Chondrocyte (in vitro differentiated cells): ENCODE data around the gene MMRN2. TPM values are rescaled to one million over a fixed set of nuclear protein-coding genes. Genes with fewer than 3 reads are reported as not detected.
A peak's percentile ranks its signal among the peaks of the same experiment; 100 is the strongest.

Experiments used
- DNase-seq: peaks from one replicate; pipeline ENCODE4 v3.0.0; 2021; ENCODE audit warnings: mixed read lengths, low spot score
- H3K27ac Mint-ChIP-seq: one replicate; pipeline ENCODE4 v1.8.0; 2021; ENCODE audit warnings: mild to moderate bottlenecking, moderate library complexity, mixed read lengths; ENCODE audit not compliant: unreplicated experiment
- H3K27me3 Mint-ChIP-seq: 2 replicates; pipeline ENCODE4 v1.8.0; 2021; ENCODE audit warnings: low read depth, mixed read lengths
- H3K36me3 Mint-ChIP-seq: 2 replicates; pipeline ENCODE4 v1.8.0; 2021; ENCODE audit warnings: low read depth, mixed read lengths
- H3K4me1 Mint-ChIP-seq: 2 replicates; pipeline ENCODE4 v1.8.0; 2021; ENCODE audit warnings: low read depth, mild to moderate bottlenecking, mixed read lengths
- H3K4me3 Mint-ChIP-seq: one replicate; pipeline ENCODE4 v1.8.0; 2021; ENCODE audit warnings: mild to moderate bottlenecking, moderate library complexity, mixed read lengths; ENCODE audit not compliant: unreplicated experiment
- H3K9me3 Mint-ChIP-seq: 2 replicates; pipeline ENCODE4 v1.8.0; 2021; ENCODE audit warnings: low read depth, mixed read lengths
- CTCF ChIP-seq: fragments of 200-600 bp; sonication (generic); IDR thresholded peaks from 2 replicates; pipeline ENCODE4 v1.5.0; 2021; ENCODE audit warnings: antibody characterized with exemption, mild to moderate bottlenecking, moderate library complexity
- total RNA-seq: library from RNA; stranded (reverse); gene quantifications from 3 replicates; pipeline ENCODE4 v1.2.1, GENCODE V29; 2021

The MMRN2 gene
- total RNA-seq, 1 donor from 2014 or later: 0.40 TPM

- no peaks in the 10 kb centered on the region for H3K27me3 Mint-ChIP-seq
- TF ChIP-seq CTCF: no peak
- no peaks in the 10 kb centered on the region for H3K36me3 Mint-ChIP-seq
- peak overlapping the region; percentile 63 for H3K27ac Mint-ChIP-seq
- H3K9me3 Mint-ChIP-seq: no peaks in the 10 kb centered on the region
- peaks cover 42% of the 10 kb centered on the region for H3K4me1 Mint-ChIP-seq
- H3K4me3 Mint-ChIP-seq: no peak overlapping the region
- DNase-seq: peak; percentile 66
These were observed 1.7 kb upstream of the MMRN2 start for GRCh38 chr10:86958901-86959736.

- no peak for TF ChIP-seq CTCF
- peaks cover 50% of the 10 kb centered on the region for H3K4me1 Mint-ChIP-seq
- no peaks in the 10 kb centered on the region for H3K27me3 Mint-ChIP-seq
- no peaks in the 10 kb centered on the region for H3K9me3 Mint-ChIP-seq
- peak within 1 kb of the TSS; percentile 63 for H3K27ac Mint-ChIP-seq
- peak; percentile 85 for DNase-seq
- H3K4me3 Mint-ChIP-seq: no peak within 1 kb of the TSS
- no peaks in the 10 kb centered on the region for H3K36me3 Mint-ChIP-seq
These were observed 893 bp upstream of the MMRN2 start, which contains the start of gene SNCG for GRCh38 chr10:86958116-86958900. Gene SNCG (plus strand): TSS chr10:86958599. CDS start chr10:86958698, 99 bp downstream.

- Mint-ChIP-seq H3K4me3 (no peak overlapping the region), H3K36me3 (peaks cover 3% of the 10 kb centered on the region), H3K27ac (no peak overlapping the region), H3K4me1 (peaks cover 54% of the 10 kb centered on the region), H3K9me3 (peaks cover 9% of the 10 kb centered on the region), H3K27me3 (no peaks in the 10 kb centered on the region)
- TF ChIP-seq CTCF: no peak
- DNase-seq: no peak
These were observed 467 bp downstream of the MMRN2 start for GRCh38 chr10:86956848-86957448.

GRCh38 chr10:86956195-86956847 lies 1.1 kb downstream of the MMRN2 start:
- no peak for TF ChIP-seq CTCF
- peaks cover 13% of the 10 kb centered on the region for H3K9me3 Mint-ChIP-seq
- H3K36me3 Mint-ChIP-seq: peaks cover 3% of the 10 kb centered on the region
- H3K27me3 Mint-ChIP-seq: no peaks in the 10 kb centered on the region
- H3K4me1 Mint-ChIP-seq: peaks cover 54% of the 10 kb centered on the region
- peak overlapping the region; percentile 22 for H3K27ac Mint-ChIP-seq
- DNase-seq: peak; percentile 58
- no peak overlapping the region for H3K4me3 Mint-ChIP-seq
